GM12878 (cell line): ENCODE measurements around the gene FHOD3. TPM values are rescaled to one million over a fixed set of nuclear protein-coding genes. Genes with fewer than 3 reads are reported as not detected.

Experiments used
- ATAC-seq: fragments of 200-7000 bp; cut with Tn5 transposase; 3 replicates; pipeline ENCODE4 v1.9.1; 2020; ENCODE audit warnings: mild to moderate bottlenecking, moderate library complexity
- BruUV-seq: library from RNA; stranded (reverse); fragments of 400-500 nt; replicated peaks from 2 replicates; lab custom pipeline; 2021; lab: Mats Ljungman, UMichigan
- CTCF ChIA-PET: fragments of 300-600 bp; sonication (Branson Sonifier 250); formaldehyde crosslinking; extraction: SDS; loops from one replicate; lab custom pipeline; 2021; ENCODE audit warnings: inconsistent platforms; lab: Yijun Ruan, JAX
- POLR2A ChIA-PET: fragments of 350-600 bp; formaldehyde crosslinking; extraction: SDS; loops from one replicate; lab custom pipeline; 2021; ENCODE audit warnings: inconsistent platforms; lab: Charles Lee
- RAD21 ChIA-PET: fragments of 300-600 bp; sonication (Branson Sonifier 250); formaldehyde crosslinking; loops from one replicate; lab custom pipeline; 2023; ENCODE audit warnings: antibody characterized with exemption; ENCODE audit not compliant: unreplicated experiment; lab: Charles Lee
- SMC1A ChIA-PET: fragments of 300-600 bp; sonication (Branson Sonifier 250); formaldehyde crosslinking; loops from one replicate; lab custom pipeline; 2023; ENCODE audit not compliant: unreplicated experiment, uncharacterized antibody; lab: Charles Lee
- DNase-seq: peaks from one replicate; pipeline ENCODE4 v3.0.0-alpha.2; 2011; ENCODE audit warnings: low read depth, low spot score
- FAIRE-seq: peaks from 3 replicates; lab custom pipeline; 2011; peaks lifted over from hg19 to GRCh38; lab: Jason Lieb, UNC
- H2AFZ ChIP-seq: 2 replicates; pipeline ENCODE4 v1.6.0; 2011; ENCODE audit warnings: low read depth, low read length, control low read depth; ENCODE audit not compliant: control insufficient read depth
- H3K27ac ChIP-seq: 2 replicates; pipeline ENCODE4 v1.5.1; 2011; ENCODE audit warnings: control low read depth; ENCODE audit not compliant: control insufficient read depth, insufficient read depth
- H3K27me3 ChIP-seq, 2 experiments: replicated peaks in 1 of 2; 2 replicates each; pipeline versions ENCODE4 v1.6.0 to v1.6.1; 2011; ENCODE audit warnings: low read length in 1 of 2; ENCODE audit not compliant: control insufficient read depth in 2 of 2, insufficient read depth in 2 of 2
- H3K36me3 ChIP-seq, 2 experiments: 2 replicates each; pipeline ENCODE4 v1.5.1; 2011; ENCODE audit warnings: low read length in 1 of 2; ENCODE audit not compliant: control insufficient read depth in 2 of 2, insufficient read depth in 2 of 2
- H3K4me1 ChIP-seq: 2 replicates; pipeline ENCODE4 v1.6.1; 2011; ENCODE audit warnings: mild to moderate bottlenecking, low read length, moderate library complexity, mixed read lengths; ENCODE audit not compliant: control insufficient read depth, insufficient read depth
- H3K4me2 ChIP-seq: 2 replicates; pipeline ENCODE4 v1.6.0; 2011; ENCODE audit warnings: control low read depth; ENCODE audit not compliant: control insufficient read depth, insufficient read depth
- H3K4me3 ChIP-seq: fragments of 200-600 bp; sonication (generic); 2 replicates; pipeline ENCODE4 v1.5.1; 2016
- H3K79me2 ChIP-seq: 2 replicates; pipeline ENCODE4 v1.6.0; 2011; ENCODE audit warnings: low read length; ENCODE audit not compliant: control insufficient read depth, insufficient read depth
- H3K9ac ChIP-seq: 2 replicates; pipeline ENCODE4 v1.8.0; 2011; ENCODE audit warnings: low read length, control low read depth, mixed read lengths; ENCODE audit not compliant: control insufficient read depth, insufficient read depth
- H3K9me3 ChIP-seq: replicated peaks from 3 replicates; pipeline ENCODE4 v1.5.1; 2011; ENCODE audit warnings: mild to moderate bottlenecking, low read length; ENCODE audit not compliant: control insufficient read depth, insufficient read depth
- H4K20me1 ChIP-seq: 2 replicates; pipeline ENCODE4 v1.6.0; 2011; ENCODE audit not compliant: control insufficient read depth, insufficient read depth
- ASH2L ChIP-seq: fragments of 300-600, 200-600 bp; sonication (generic); IDR thresholded peaks from 2 replicates; pipeline ENCODE4 v1.6.1; 2017; ENCODE audit warnings: low read depth, mild to moderate bottlenecking, borderline replicate concordance
- BHLHE40 ChIP-seq, 2 experiments: fragments of 450-650 bp in 1 of 2; IDR thresholded peaks; 2 replicates each; pipeline ENCODE4 v1.6.1; 2011 to 2017; ENCODE audit warnings: low read depth in 2 of 2, borderline replicate concordance in 1 of 2, improper control_type of control experiment in 1 of 2, low read length in 1 of 2, mild to moderate bottlenecking in 1 of 2
- ETV6 ChIP-seq, 2 experiments: fragments of 450-650 bp in 1 of 2; IDR thresholded peaks in 1 of 2; conservative IDR thresholded peaks in 1 of 2; 2 replicates each; pipeline ENCODE4 v1.6.1; 2014; ENCODE audit warnings: antibody characterized with exemption in 1 of 2, borderline replicate concordance in 1 of 2, low read depth in 1 of 2, mild to moderate bottlenecking in 1 of 2, moderate library complexity in 1 of 2
- EZH2 ChIP-seq: IDR thresholded peaks from 2 replicates; pipeline ENCODE4 v1.6.1; 2012; ENCODE audit warnings: low read depth, mild to moderate bottlenecking, control low read depth, inconsistent platforms, low read length, borderline replicate concordance; ENCODE audit not compliant: control insufficient read depth
- FOXK2 ChIP-seq: fragments of 450-650 bp; IDR thresholded peaks from 2 replicates; pipeline ENCODE4 v1.6.1; 2017; ENCODE audit warnings: mild to moderate bottlenecking, moderate library complexity
- HDAC2 ChIP-seq: fragments of 200-600 bp; sonication (generic); IDR thresholded peaks from 2 replicates; pipeline ENCODE4 v1.6.1; 2017
- JUNB ChIP-seq: IDR thresholded peaks from 2 replicates; pipeline ENCODE4 v1.6.1; 2016; ENCODE audit warnings: antibody characterized with exemption, mild to moderate bottlenecking
- KDM1A ChIP-seq: fragments of 200-600 bp; sonication (generic); IDR thresholded peaks from 2 replicates; pipeline ENCODE4 v1.6.1; 2016; ENCODE audit warnings: borderline replicate concordance
- MYC ChIP-seq: IDR thresholded peaks from 2 replicates; pipeline ENCODE4 v1.6.1; 2011; ENCODE audit warnings: mild to moderate bottlenecking, low read length, moderate library complexity, inconsistent platforms; ENCODE audit not compliant: insufficient read depth, insufficient replicate concordance, insufficient read length, severe bottlenecking
- NFYA ChIP-seq: IDR thresholded peaks from 2 replicates; pipeline ENCODE4 v1.6.1; 2011; ENCODE audit warnings: low read depth, mild to moderate bottlenecking, low read length, improper control_type of control experiment, borderline replicate concordance
- PAX5 ChIP-seq: IDR thresholded peaks from 2 replicates; pipeline ENCODE4 v1.6.1; 2011; ENCODE audit warnings: low read depth, low read length, borderline replicate concordance
- PML ChIP-seq: IDR thresholded peaks from 2 replicates; pipeline ENCODE4 v1.6.1; 2012; ENCODE audit warnings: low read length, inconsistent platforms
- TCF12 ChIP-seq: IDR thresholded peaks from 2 replicates; pipeline ENCODE4 v1.6.1; 2011; ENCODE audit warnings: low read depth, mild to moderate bottlenecking, low read length
- ZNF207 ChIP-seq: fragments of 450-650 bp; IDR thresholded peaks from 2 replicates; pipeline ENCODE4 v1.6.1; 2014; ENCODE audit warnings: antibody characterized with exemption, mild to moderate bottlenecking, borderline replicate concordance
- WGBS: methylation state at CpG from one replicate; pipeline ENCODE4 v1.1.6; 2016; ENCODE audit warnings: low lambda C conversion rate; ENCODE audit not compliant: insufficient replicate concordance, insufficient coverage; ENCODE audit errors: missing lambda C conversion rate; 5-methylcytosine and 5-hydroxymethylcytosine counted together
- in situ Hi-C: fragments of 300-500 bp; cut with MboI; formaldehyde crosslinking; loops from 9 replicates; pipeline ENCODE4 v1.14.3; 2018; ENCODE audit warnings: mixed read lengths
- intact Hi-C: fragments of 100-400 bp; cut with micrococcal nuclease; formaldehyde crosslinking; loops from one replicate; pipeline ENCODE4 v1.14.2; 2022; ENCODE audit not compliant: unreplicated experiment
- polyA plus RNA-seq, 11 experiments: library from polyadenylated mRNA; depleted of rRNA in 4 of 11; unstranded in 6 of 11; stranded (reverse) in 5 of 11; fragments of >200 nt; fragmentation: Nextera tagmentation in 4 of 11; fragmentation: Illumina TruSeq in 1 of 11; extraction: Ambion mirVana in 4 of 11; extraction: Trizol in 1 of 11; gene quantifications; 1 replicate in 1 of 11; 2 replicates in 10 of 11; pipeline versions ENCODE4 v1.2.1 to v1.2.3, GENCODE V29; 2011 to 2016; ENCODE audit warnings: inconsistent platforms in 2 of 11, missing spikeins in 2 of 11, low read depth in 1 of 11
- total RNA-seq, 4 experiments: library from RNA; depleted of rRNA in 3 of 4; stranded (reverse); fragments of >200 nt in 3 of 4; fragmentation: Illumina TruSeq in 1 of 4; extraction: Trizol in 1 of 4; gene quantifications; 2 replicates each; pipeline versions ENCODE4 v1.2.1 to v1.2.3, GENCODE V29; 2013 to 2021
- TF ChIP-seq, protein P1 (sequence below): fragments of 450-650 bp; IDR thresholded peaks from 2 replicates; pipeline ENCODE4 v1.6.1; 2016; ENCODE audit warnings: mild to moderate bottlenecking, moderate library complexity, borderline replicate concordance
- TF ChIP-seq, protein P2 (sequence below): IDR thresholded peaks from 2 replicates; pipeline ENCODE4 v1.6.1; 2011; ENCODE audit warnings: low read depth, mild to moderate bottlenecking, low read length, moderate library complexity, borderline replicate concordance; ENCODE audit errors: extremely low read depth

FHOD3 gene
- total and polyA plus RNA-seq, 10 of the 15 experiments (the other 5 are each of a cell fraction or from before 2014, with no cell fraction given) = 0.77 to 26.7 (median 10.4) TPM

DNA sequence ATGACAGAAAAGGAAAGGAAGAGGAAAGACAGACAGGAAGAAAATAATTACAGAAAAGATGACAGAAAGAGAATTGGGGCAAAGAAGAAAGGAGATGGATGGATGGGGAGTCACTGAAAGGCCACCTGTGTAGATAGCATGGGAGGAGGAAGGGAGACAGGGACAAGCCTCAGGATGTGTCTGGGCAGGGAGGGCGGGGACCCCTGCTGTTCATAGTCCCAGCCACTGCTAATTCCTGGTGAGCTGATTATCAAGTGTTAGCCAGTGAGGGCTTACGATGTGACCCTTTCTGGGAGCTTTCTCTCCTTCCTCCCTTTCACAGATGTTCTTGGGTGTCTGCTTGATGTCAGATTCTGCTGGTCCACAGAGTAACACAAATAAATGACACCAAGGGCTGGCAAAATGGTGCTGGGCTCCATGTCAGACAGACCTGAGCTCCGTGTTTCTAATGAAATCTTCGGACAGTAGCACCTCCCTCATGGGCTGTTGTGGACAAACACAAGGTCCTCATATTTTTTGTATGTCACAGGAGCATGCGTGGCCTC, 13.6 kb downstream of the FHOD3 start:
- WGBS = 18% methylated on average over 5 of the region's 5 CpGs
- ATAC-seq = no peak
- H3K9me3 ChIP-seq = no peaks in the 10 kb centered on the region
- ChIA-PET POLR2A (interaction anchor here (0.6 to 2.1 kb wide), 3 partner anchors 9 to 16 kb away, joined by 3 to 6 read pairs (median 5); no protein-coding TSS in a partner anchor), CTCF (interaction anchor here (1.7 to 2.5 kb wide), 2 partner anchors 12 to 42 kb away, joined by 3 to 10 read pairs; partner anchors contain the start of gene FHOD3), RAD21 (interaction anchor here (1.9 kb wide), 1 partner anchor 11 kb away, joined by 5 read pairs; no protein-coding TSS in a partner anchor), SMC1A (interaction anchor here (0.9 to 2.3 kb wide), 7 partner anchors 9 to 166 kb away, joined by 3 to 11 read pairs (median 4); no protein-coding TSS in a partner anchor)
- H3K4me1 ChIP-seq = no peaks in the 10 kb centered on the region
- H4K20me1 ChIP-seq = no peaks in the 10 kb centered on the region
- intact Hi-C loops = no loop called here
- H3K4me2 ChIP-seq = no peak overlapping the region
- no peak for FAIRE-seq
- H3K27ac ChIP-seq = no peak overlapping the region
- in situ Hi-C loops = no loop called here
- H3K79me2 ChIP-seq = peaks cover 7% of the 10 kb centered on the region
- H3K27me3 ChIP-seq = no peaks in the 10 kb centered on the region
- no peaks in the 10 kb centered on the region for H3K36me3 ChIP-seq
- H3K4me3 ChIP-seq = no peak overlapping the region
- no peak overlapping the region for H3K9ac ChIP-seq
- no TSS peak for BruUV-seq
- no peak for TF ChIP-seq BHLHE40 (IDR thresholded peaks at IDR 0.05; ENCODE audit: borderline replicate concordance in 1 of 2, low read depth in 2 of 2, low read length in 1 of 2)
- TF ChIP-seq MYC = no peak
- no peak for TF ChIP-seq EZH2
- TF ChIP-seq PAX5 = no peak
- no peak for TF ChIP-seq HDAC2
- no peak for TF ChIP-seq TCF12
- no peak for TF ChIP-seq JUNB
- TF ChIP-seq KDM1A = no peak
- TF ChIP-seq ZNF207 = no peak
- no peak for TF ChIP-seq ETV6 (conservative IDR thresholded peaks at IDR 0.05 in 1 of 2, IDR thresholded peaks at IDR 0.05 in 1 of 2; ENCODE audit: borderline replicate concordance in 1 of 2, low read depth in 1 of 2)
- no peak for TF ChIP-seq PML
- TF ChIP-seq, protein P1, sequence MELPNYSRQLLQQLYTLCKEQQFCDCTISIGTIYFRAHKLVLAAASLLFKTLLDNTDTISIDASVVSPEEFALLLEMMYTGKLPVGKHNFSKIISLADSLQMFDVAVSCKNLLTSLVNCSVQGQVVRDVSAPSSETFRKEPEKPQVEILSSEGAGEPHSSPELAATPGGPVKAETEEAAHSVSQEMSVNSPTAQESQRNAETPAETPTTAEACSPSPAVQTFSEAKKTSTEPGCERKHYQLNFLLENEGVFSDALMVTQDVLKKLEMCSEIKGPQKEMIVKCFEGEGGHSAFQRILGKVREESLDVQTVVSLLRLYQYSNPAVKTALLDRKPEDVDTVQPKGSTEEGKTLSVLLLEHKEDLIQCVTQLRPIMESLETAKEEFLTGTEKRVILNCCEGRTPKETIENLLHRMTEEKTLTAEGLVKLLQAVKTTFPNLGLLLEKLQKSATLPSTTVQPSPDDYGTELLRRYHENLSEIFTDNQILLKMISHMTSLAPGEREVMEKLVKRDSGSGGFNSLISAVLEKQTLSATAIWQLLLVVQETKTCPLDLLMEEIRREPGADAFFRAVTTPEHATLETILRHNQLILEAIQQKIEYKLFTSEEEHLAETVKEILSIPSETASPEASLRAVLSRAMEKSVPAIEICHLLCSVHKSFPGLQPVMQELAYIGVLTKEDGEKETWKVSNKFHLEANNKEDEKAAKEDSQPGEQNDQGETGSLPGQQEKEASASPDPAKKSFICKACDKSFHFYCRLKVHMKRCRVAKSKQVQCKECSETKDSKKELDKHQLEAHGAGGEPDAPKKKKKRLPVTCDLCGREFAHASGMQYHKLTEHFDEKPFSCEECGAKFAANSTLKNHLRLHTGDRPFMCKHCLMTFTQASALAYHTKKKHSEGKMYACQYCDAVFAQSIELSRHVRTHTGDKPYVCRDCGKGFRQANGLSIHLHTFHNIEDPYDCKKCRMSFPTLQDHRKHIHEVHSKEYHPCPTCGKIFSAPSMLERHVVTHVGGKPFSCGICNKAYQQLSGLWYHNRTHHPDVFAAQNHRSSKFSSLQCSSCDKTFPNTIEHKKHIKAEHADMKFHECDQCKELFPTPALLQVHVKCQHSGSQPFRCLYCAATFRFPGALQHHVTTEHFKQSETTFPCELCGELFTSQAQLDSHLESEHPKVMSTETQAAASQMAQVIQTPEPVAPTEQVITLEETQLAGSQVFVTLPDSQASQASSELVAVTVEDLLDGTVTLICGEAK = no peak
- TF ChIP-seq ASH2L = no peak
- TF ChIP-seq NFYA = no peak
- TF ChIP-seq, protein P2, sequence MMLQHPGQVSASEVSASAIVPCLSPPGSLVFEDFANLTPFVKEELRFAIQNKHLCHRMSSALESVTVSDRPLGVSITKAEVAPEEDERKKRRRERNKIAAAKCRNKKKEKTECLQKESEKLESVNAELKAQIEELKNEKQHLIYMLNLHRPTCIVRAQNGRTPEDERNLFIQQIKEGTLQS = no peak
- TF ChIP-seq FOXK2 = no peak
- DNase-seq = no peak
- H2AFZ ChIP-seq = no peak overlapping the region
